Retina (tissue), 1 donor: ENCODE results near the gene MACROD1.
A peak's percentile ranks its signal among the peaks of the same experiment; 100 is the strongest.

ENCODE experiments used
- DNase-seq: peaks from one replicate; pipeline ENCODE4 v3.0.0-alpha.2; 2016

MACROD1 gene

DNA sequence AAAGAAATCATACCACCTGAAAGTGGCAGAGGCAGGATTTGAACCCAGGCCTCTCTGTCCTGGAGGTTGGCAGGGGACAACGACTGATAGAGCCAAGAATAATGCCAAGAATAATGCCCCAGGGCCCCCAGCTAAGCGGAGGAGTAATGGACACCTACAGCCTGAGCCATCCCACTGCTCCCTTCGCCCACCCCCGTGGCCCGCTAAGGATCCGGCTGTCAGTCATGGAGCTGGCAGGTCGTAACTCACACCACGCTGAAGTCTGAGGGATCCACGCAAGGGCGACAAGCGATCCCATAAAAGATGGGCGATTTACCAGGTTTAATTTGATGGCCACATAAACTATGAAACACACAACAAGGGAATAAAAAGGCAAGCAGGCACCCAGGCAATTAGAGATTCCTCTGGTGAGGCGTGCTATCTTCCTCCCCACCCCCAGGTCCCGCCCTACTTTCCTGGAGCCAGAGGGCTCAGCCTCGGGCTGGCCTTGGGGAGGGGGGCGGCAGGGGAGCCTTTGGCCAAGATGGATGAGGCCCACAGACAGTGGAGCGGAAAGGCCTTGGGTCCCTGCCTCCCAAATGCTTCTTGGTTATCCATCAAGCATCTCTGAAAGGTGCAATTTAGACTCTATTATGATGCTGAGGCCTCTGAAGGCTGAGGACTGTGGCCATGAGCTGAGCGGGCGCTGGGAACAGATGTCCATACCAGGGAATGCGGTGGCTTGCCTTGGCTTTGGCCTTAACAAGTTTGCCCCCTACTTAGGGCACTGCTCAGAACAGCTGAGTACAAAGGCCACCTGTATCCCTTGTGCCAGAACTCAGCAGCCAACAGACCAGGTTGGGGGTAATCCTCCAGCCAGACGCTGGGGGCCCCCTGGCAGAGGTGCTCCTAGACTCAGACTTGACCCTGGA lies 55.2 kb downstream of the MACROD1 start:
- no peak for DNase-seq

DNA sequence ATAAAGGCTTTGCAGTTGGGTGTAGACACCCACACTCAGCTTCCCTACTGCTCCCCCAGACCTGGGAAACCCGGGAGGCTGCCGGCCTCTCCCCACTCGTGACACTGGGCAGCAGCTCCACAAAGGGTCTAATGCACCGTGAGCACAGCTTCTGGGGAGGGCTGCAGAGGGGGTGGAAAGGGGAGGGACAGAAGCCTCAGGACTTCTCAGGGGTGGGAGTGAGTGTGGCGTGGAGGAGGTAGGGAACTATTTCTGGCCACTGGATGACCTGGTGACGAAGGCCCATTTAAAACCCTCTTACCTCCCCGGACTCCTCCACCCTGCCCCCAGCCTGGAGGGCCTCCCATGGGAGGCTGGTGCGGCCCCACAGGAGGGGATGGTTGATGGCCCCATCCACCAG lies 56.6 kb downstream of the MACROD1 start:
- no peak for DNase-seq

DNA sequence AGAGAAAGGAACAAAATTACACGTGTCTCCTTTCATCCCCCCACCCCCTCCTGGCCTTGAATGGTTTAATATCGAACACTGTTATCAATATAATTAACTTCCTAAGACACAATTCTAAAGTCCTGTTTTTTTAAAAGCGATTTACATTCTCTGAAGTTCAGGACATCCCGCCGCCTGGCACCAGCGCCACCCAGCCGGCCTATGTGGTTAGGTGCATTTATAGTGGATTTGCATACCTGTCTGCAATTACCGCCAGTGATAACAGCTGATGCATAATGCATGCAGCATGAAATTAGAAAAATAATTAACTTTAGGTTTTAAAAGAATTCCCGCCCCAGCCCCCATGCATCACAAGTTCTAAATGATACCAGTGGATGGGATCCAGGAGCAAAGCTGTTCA lies 58.6 kb downstream of the MACROD1 start:
- no peak for DNase-seq

DNA sequence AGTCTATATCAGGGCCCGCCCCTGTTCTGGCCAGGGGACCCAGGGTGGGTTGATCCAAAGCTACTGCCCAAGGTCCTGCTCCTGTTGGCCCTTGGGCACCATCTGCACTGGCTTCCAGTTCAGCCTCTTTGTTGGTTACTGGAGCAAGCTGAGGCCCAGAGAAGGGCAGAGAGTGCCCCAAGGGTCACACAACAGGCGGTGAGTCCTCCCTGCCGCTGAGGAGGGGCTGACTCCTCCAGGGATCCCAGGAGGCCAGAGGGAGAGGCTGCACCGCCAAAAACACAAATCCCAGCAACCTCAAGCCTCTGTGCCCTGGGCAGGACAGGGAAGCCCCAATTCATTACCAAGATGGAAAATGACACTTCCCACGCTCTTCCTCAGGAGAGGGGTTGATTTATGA lies 61.3 kb downstream of the MACROD1 start:
- DNase-seq = no peak

DNA sequence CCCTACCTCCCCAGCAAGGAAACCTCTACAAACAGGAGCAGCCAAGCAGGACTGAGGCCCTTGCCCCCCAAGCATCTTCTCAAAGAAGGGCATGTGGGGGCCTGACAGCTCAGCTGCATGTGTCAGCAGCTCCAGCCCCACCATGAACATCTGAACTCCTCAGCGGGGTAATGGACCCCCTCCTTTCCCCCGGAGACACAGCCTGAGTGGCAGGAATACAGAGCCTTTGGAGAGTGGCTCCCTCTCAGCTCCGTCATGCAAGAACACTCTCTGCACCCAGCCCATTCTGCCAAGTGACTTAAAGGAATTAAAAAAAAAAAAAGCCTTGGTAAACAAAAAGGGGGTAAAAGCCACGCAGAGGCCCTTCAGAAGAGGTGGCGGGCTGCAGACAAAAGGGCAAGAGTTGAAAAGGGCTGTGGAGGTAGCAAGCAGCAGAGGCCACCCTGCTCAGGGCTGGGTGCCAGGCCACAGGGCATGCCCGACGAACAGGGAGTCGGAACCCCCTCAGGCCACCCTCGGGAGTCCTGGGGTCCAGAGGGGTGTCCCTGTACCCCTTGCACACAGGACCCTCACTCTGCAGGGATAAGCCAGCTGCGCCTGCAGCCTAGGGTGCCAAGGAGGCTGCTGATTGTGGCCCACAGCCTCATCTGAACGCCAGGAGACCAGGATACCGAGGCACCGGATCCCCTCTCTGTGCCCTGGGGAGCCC lies 62.5 kb downstream of the MACROD1 start:
- DNase-seq = no peak

DNA sequence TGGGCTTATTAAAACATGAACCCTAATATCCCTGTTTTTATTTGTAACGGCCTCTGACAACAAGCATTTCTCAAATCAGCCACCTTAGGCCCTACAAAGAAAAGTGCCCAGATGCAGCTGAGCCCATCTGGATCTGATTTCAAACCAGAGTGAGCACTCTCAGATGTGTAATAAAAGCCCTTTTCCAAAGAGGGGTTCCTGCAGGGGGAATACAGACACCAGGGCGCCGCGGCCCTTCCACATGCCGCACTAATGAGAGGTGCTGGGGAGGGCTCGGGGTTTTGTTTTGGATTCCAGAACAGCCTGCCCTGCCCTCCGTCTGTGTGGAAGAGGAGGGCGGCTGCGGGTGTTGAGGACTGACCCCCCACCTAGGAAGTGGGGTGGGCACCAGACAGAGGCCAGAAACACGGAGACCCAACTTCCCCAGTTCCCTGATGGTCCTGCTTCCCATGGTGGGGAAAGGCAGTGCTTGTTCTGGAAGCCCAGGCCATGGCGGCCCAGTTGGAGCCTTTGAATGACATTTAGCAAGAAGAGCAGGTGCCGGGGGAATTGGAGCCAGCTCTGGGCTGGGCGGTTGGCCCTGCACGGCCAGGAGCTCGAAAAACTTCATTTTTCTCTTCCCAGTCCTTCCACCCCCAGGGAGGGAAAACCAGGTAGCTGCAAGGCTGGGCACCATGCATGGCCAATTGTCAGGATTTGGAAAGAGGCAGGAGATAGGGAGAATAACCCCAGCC lies 63.7 kb downstream of the MACROD1 start:
- DNase-seq = peak; percentile 73

DNA sequence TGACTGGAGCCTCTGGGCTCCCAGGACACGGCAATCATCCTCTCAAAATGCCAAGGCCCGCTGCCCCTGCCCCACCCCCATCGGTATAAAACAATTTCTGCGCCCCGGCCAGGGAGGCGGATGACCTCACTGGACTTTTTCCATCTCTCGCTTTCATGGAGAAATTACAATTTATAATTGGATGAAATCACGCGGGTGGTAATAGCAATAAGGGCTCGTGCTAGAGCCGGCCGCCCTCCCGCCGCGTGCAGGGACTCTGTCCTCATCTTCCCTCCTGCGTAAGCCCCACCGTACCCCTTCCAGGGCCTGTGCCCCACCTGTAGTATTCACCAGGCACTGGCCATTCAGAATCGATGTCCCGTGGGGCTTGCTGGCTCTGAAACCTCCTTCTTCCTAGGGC lies 64.5 kb downstream of the MACROD1 start:
- DNase-seq = no peak

DNA sequence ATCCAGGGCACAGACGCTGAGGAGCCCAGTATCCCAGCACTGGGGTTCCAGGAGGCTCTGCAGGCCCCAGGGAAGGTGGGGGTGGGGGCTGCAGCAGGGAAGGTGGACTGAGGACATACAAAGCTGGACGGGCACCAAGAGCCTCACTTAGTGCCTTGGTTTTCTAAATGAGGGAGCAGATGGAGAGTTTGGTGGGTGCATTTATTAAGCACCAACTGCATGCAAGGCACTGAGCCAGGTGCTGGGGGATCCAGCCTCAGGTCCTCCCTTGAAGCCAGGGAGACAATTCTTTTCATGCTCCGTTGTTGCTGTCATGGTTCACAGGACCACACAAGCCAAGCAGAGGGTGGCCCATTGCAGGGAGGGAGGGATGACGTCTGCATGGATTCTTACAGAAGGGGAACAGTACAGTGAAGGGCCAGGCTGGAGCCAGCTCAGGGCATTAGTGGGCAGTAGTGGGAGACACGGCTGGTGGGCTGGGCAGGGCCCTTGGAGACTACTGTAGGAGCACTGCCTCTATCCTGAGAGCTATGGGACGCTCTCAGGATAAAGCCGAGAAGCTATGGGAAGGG lies 65.0 kb downstream of the MACROD1 start:
- DNase-seq = no peak

DNA sequence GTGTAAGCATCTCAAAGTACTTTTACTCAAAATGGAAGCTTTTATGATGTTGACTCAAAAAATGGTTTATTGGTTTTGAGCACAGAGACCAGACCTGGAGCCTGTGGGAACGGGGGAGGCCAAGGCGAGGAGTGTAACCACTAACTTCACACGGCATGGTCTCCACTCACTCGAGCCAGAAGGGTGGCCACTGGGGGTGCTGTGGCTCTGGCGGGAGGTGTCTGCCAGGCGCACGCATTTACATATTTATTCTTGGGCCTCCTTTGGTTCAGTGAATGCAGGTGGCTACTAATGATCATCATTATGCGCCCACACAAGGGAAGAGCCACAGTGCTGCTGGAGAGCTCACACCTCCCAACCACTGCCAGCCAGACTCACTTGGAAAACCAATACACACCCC lies 65.6 kb downstream of the MACROD1 start:
- DNase-seq = no peak

DNA sequence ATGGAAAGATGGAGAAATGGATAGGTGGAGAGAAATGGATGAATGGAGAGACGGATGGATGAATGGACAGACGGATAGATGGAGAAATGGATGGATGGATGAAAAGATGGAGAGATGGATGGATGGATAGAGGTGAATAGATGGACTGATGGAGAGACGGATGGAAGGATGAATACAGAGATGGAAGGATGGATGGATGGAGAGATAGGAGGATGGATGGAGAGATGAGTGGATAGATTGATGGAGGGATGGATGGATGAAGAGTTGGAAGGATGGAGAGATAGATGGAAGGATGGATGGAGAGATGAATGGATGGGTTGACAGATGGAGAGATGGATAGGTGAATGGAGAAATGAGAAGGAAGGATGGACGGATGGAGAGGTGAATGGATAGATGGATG lies 66.5 kb downstream of the MACROD1 start:
- no peak for DNase-seq

DNA sequence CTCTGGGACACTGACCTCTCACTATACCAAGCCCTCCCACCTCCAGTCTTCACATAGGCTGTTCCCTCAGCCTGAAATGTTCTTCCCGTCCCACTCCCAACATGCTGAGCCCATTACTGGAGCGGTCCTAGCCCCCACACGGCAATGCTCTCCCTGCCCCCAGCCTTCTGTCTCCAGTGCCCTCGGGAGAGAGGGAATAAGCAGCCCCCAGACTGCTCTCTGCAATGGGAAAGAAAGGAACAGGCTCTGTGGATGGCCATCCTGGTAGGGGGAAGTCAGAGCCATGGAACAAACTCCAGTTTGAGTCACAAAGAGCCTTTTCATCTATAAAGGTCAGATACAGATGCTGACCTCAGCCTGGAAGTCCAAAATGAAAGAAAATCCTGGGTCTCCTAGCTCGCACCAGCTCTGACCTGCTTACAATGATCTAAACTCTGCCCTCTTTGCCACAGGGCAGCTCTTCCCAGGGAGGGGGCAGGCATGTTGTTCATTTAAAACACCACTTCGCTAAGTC lies 67.5 kb downstream of the MACROD1 start:
- DNase-seq = no peak

DNA sequence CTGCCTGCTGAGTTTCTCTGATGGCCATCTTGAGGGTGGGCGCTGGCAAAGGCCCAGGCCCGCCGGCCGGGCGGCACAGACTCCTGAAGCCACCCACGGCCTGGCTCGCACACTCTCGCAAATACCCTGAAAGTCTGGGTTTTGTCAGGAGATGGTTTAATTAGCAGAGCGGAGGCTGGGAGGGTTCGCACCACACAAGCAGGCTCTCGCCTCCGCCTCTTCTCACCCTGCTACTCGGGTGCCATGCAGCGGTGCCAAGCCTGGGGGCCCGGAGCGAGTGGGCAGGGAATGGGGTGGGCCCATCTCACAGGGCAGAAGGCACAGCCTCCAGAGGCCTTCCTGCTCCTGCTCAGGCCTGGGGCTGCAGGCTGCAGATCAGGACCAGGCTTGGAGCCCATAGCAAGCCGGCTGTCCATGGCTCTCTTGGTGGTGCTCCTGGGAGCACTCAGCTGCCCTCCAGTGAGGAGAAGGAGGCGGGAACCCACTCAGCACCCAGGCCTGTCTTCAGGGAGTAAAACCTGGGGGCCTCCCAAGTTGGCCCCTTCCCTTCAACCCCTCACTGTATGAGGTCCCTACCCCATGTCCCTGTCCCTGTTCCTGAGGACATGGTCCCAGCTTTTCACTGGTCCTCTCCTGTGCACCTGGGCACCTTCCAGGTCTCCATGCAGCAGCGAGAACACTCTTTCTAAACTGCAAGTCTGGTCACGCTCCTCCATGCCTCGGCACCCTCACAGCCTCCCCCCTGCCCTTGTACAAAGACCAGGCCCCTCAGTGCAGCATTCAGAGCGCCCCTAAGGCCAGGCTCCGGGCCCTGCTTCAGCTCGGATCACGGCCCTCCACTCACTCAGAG lies 68.2 kb downstream of the MACROD1 start:
- DNase-seq = no peak

DNA sequence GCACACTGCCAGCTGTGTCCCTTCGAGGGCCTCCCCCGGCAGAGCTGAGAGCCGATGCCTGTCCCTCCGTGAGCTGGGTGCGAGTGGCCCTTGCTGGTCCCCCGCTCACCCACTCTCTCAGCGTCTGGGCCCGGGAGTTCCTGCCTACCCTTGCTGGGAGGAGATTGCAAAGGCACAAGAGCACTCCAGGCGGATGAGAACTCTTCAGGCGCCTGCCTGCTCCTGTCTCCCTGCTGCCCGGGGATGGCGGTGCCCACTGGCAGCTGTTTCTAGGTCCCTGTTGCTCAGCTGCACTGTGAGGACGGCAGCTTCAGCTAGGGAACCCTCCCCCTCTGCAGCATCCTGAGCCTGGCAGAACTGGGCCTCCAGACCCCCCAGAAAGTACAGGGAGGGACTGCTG lies 69.1 kb downstream of the MACROD1 start:
- no peak for DNase-seq

DNA sequence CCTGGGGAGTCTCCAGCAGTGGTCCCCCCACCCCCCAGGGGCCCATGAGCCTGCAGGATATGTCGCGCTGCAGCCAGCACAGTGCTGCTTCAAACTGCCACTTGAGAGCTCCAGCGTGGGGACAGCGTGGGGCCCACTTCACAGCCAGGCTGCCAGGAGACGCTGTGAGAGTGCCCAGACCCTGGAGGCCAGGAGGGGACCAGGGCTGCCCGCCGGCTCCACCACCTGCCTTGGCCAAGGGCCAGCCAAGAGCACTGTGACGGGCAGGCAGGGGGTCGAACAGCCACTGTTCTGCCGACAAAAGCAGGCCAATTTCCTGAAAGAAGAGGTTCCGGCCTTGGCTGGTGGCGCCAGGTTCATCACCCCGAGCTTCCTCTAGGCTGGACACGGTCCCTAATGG lies 70.0 kb downstream of the MACROD1 start:
- no peak for DNase-seq

DNA sequence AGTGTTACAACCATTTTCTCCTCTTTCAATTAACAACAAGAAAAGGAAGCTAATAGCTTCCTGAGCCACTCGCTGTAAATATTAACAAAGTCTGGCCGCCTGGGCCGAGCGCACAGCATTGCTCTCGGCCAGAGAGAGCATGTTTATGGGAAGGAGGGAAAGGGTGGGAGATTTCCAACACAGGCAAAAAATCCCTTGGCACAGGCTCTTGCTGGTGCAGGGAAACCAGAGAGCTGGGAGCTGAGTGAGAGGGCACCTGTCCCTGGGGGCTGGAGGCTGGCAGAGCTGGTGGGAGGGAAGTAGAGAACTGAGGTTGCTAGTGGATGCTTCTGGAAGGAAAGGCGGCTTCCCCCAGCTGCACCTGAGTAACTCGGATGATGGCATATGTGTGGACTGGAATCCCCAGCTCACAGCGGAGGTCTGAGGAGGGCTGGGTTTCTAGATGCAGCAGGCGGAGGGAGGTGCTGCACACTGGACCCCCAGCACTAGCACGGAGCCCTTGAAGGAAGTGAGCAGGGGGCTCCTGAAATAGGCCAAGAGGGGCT lies 70.6 kb downstream of the MACROD1 start:
- no peak for DNase-seq

DNA sequence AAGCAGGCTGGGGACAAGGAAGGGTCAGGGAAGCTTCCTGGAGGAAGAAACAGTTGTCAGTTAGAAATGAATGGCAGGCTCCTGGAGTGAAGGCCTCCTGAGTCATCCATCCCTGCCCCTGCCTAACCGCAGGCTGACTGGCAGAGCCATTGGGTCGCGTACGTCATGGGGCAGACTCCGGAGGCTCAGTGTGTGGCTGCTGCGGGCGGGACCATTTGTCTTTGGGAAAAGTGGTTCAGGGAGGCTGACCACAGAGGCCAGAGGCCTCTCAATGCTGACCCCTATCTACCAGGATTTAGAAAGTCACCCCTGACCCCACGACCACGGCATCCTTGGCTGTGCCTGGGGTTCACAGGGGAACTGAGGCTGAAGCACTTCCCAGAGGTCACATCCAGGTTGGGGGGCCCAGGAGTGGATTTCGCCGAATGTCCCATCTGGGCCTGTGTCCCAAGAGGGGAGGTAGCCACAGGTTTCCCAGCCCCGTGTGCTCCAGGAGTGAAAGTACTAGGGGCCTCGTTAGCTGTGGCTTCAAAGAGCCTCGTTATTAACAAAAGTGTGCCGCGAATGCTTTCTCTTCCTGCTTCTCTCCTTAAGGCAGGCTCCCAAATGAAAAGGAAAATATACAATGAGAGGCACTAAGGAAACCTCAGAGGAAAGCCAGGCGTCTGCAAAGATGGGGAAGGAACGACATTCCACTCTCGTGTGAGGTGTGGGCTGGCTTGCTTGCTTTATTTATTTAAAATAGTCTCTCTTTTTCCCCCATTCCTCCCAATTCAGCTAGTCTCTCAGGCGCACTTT lies 71.3 kb downstream of the MACROD1 start:
- DNase-seq = no peak

DNA sequence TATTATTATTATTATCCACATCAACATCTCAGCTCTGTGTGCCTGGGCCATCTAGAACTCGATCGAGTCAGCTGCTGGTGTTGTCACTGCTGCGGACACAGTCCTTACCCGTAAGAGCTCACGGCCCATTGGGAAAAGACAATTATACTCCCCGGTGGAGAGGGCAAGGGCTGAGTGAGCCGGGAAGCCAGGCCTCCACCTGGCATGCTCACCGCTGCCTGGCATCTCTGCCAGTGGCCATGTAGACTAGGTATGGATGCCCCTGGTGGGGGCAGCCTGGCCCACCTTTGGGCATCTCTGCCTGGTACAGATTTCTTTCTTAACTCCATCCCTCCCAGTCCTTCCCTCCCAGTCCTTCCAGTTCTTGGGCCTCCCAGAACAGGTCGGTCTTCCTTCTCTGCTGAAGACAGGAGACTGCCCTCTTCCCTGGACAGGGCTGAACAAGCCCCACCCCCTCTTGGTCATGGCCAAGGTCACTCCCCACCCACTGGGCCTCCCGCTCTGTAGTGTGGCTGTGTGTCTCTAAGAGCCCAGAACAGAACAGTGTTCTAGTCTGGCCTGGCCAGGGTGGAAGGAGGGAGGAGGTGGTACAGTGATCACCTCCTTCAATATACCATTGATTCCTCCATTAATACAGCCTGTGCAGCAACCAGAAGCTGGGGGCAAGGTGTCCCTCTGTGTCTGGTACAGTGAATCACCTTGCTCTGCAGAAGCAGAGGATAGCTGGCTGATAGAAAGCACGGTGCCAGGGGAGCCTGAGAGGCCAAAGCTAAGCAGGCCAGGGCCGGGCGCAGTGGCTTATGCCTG lies 72.5 kb downstream of the MACROD1 start:
- no peak for DNase-seq

DNA sequence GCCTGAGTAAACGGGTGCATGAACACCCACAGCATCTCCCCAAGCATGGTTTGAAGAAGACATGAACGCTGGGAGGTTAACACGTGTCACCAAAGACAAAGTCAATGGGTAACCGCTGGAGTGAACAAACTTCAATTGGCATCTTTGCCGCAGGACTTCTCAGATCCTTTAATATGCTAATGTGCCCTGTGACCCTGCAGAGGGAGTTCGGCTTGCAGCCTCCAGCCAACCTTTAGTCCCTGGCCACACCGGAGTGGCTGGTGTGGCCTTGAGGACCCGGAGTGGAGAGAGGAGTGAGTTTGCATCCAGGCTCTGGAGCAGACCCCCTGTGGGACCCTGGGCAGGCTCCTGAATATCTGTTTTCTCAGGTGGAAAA lies 73.2 kb downstream of the MACROD1 start:
- DNase-seq = no peak

DNA sequence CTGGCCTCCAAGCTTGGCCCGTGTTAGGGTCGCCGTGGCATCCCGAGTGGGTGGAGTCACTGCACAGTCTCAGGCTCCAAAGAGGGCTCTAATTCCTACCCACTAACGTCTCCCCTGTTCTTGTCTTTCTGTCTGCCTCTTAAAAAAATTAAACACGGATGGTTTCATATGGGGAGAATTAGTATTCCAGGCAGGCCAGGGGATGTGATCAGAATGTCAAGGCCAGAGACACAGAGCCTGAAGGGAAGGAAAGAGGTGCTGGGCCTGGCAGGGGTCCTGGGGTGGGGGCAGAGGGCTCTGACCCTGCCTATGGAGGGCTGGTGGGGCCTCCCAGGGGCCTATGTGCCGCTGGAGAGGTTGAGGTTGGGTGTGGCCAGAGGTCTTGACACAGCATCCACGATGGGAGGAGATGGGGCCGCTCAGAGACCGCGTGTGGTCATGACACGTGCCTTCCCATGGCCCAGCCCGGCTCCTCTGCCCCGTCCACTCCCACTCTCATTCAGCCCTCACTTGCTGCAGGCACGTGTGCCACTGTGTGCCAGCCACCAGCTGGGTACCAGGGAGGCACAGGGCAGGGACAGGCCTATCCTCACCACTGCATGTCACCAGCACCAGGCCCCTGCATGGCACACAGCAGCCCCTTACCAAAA lies 73.7 kb downstream of the MACROD1 start:
- no peak for DNase-seq
